ENCODE results near the gene DVL3.

The DVL3 gene

GRCh38 chr3:184174646-184175492, 19.7 kb downstream of the DVL3 start, which contains the start of gene AP2M1:
Gene AP2M1 (plus strand): TSS chr3:184174855. CDS start chr3:184176994, 2,139 bp downstream.
- H3K36me3 ChIP-seq (ENCODE audit: control insufficient read depth, insufficient read depth, low read length): no peaks in the 10 kb centered on the region
- no peaks in the 10 kb centered on the region for H3K27me3 ChIP-seq (ENCODE audit: control insufficient read depth, insufficient read depth, low read length)

GRCh38 chr3:184175506-184175905, 20.3 kb downstream of the DVL3 start:
- no peaks in the 10 kb centered on the region for H3K36me3 ChIP-seq (ENCODE audit: control insufficient read depth, insufficient read depth, low read length)
- H2AFZ ChIP-seq: peak overlapping the region; percentile 85
- H3K9ac ChIP-seq: peak overlapping the region; percentile 4
- no peaks in the 10 kb centered on the region for H3K27me3 ChIP-seq (ENCODE audit: control insufficient read depth, insufficient read depth, low read length)
- H3K9me3 ChIP-seq (ENCODE audit: control insufficient read depth, low read length): no peaks in the 10 kb centered on the region
- peaks cover 12% of the 10 kb centered on the region for H3K4me1 ChIP-seq
- H3K27ac ChIP-seq: peak overlapping the region; percentile 71
- H3K4me2 ChIP-seq (ENCODE audit: low read length): peak overlapping the region; percentile 92
- H3K79me2 ChIP-seq: peaks cover 21% of the 10 kb centered on the region
- no peak for TF ChIP-seq CTCF (IDR thresholded peaks at IDR 0.05)
- peak overlapping the region; percentile 77 for H3K4me3 ChIP-seq (ENCODE audit: low read depth, low read length)

More at GRCh38 chr3:184174646-184175492, 19.7 kb downstream of the DVL3 start, which contains the start of gene AP2M1:
- peak within 1 kb of the TSS; percentile 85 for H2AFZ ChIP-seq
- H3K9ac ChIP-seq: peak within 1 kb of the TSS; percentile 90
- peak within 1 kb of the TSS; percentile 77 for H3K4me3 ChIP-seq (ENCODE audit: low read depth, low read length)
- peak within 1 kb of the TSS; percentile 71 for H3K27ac ChIP-seq
- H3K79me2 ChIP-seq: peaks cover 21% of the 10 kb centered on the region
- no peaks in the 10 kb centered on the region for H3K9me3 ChIP-seq (ENCODE audit: control insufficient read depth, low read length)
- H3K4me1 ChIP-seq: peaks cover 12% of the 10 kb centered on the region
- peak within 1 kb of the TSS; percentile 92 for H3K4me2 ChIP-seq (ENCODE audit: low read length)
- TF ChIP-seq CTCF (IDR thresholded peaks at IDR 0.05): no peak

GRCh38 chr3:184175981-184176376, 20.8 kb downstream of the DVL3 start:
- Histone ChIP-seq H3K27ac (peak overlapping the region; percentile 71), H3K9ac (peak overlapping the region; percentile 4), H3K36me3 (ENCODE audit: control insufficient read depth, insufficient read depth, low read length) (no peaks in the 10 kb centered on the region), H3K4me3 (ENCODE audit: low read depth, low read length) (peak overlapping the region; percentile 77), H3K27me3 (ENCODE audit: control insufficient read depth, insufficient read depth, low read length) (no peaks in the 10 kb centered on the region), H2AFZ (peak overlapping the region; percentile 26), H3K9me3 (ENCODE audit: control insufficient read depth, low read length) (no peaks in the 10 kb centered on the region), H3K4me2 (ENCODE audit: low read length) (peak overlapping the region; percentile 92), H3K79me2 (peaks cover 21% of the 10 kb centered on the region), H3K4me1 (peaks cover 12% of the 10 kb centered on the region)
- TF ChIP-seq CTCF (IDR thresholded peaks at IDR 0.05): no peak

GRCh38 chr3:184176377-184177330, 21.5 kb downstream of the DVL3 start:
- Histone ChIP-seq H3K36me3 (ENCODE audit: control insufficient read depth, insufficient read depth, low read length) (no peaks in the 10 kb centered on the region), H3K79me2 (peaks cover 21% of the 10 kb centered on the region), H2AFZ (peak overlapping the region; percentile 26), H3K4me2 (ENCODE audit: low read length) (peak overlapping the region; percentile 92), H3K9ac (no peak overlapping the region), H3K4me3 (ENCODE audit: low read depth, low read length) (peak overlapping the region; percentile 77), H3K27me3 (ENCODE audit: control insufficient read depth, insufficient read depth, low read length) (no peaks in the 10 kb centered on the region), H3K27ac (peak overlapping the region; percentile 71), H3K4me1 (peaks cover 12% of the 10 kb centered on the region), H3K9me3 (ENCODE audit: control insufficient read depth, low read length) (no peaks in the 10 kb centered on the region)
- TF ChIP-seq CTCF (IDR thresholded peaks at IDR 0.05): no peak
